ENCODE results near the gene POLR2B. TPM values are rescaled to one million over a fixed set of nuclear protein-coding genes. Genes with fewer than 3 reads are reported as not detected.

POLR2B gene
- total RNA-seq, 1 donor = 99.2 TPM

GRCh38 chr4:56979421-56980072 lies 851 bp downstream of the POLR2B start:
- H3K79me2 ChIP-seq (ENCODE audit: insufficient read depth, low read length) = peaks cover 85% of the 10 kb centered on the region
- peak overlapping the region; percentile 94 for H3K27ac ChIP-seq (ENCODE audit: low read depth, low read length)
- peaks cover 52% of the 10 kb centered on the region for H4K20me1 ChIP-seq (ENCODE audit: insufficient read depth, low read length)
- H3K36me3 ChIP-seq (ENCODE audit: insufficient read depth, low read length) = no peaks in the 10 kb centered on the region
- no peak for DNase-seq (ENCODE audit: insufficient read length, low spot score, missing footprints)
- TF ChIP-seq CTCF (IDR thresholded peaks at IDR 0.05; ENCODE audit: extremely low read depth, low read depth, low read length) = no peak
- H3K27me3 ChIP-seq (ENCODE audit: insufficient read depth, low read length) = no peaks in the 10 kb centered on the region
- peaks cover 17% of the 10 kb centered on the region for H3K4me1 ChIP-seq (ENCODE audit: insufficient read depth, low read length)
- H3K4me3 ChIP-seq (ENCODE audit: insufficient read depth, low read length) = peak overlapping the region; percentile 93
- H3K4me2 ChIP-seq (ENCODE audit: insufficient read depth, low read length) = peak overlapping the region; percentile 92
- no peaks in the 10 kb centered on the region for H3K9me3 ChIP-seq (ENCODE audit: low read depth, low read length)
- peak overlapping the region; percentile 36 for H2AFZ ChIP-seq (ENCODE audit: low read length)

- Histone ChIP-seq H3K36me3 (ENCODE audit: insufficient read depth, low read length) (peaks cover 9% of the 10 kb centered on the region), H3K79me2 (ENCODE audit: insufficient read depth, low read length) (peaks cover 85% of the 10 kb centered on the region), H3K4me3 (ENCODE audit: insufficient read depth, low read length) (no peak overlapping the region), H3K4me2 (ENCODE audit: insufficient read depth, low read length) (peak overlapping the region; percentile 92), H3K4me1 (ENCODE audit: insufficient read depth, low read length) (peaks cover 17% of the 10 kb centered on the region), H3K27ac (ENCODE audit: low read depth, low read length) (peak overlapping the region; percentile 66), H3K27me3 (ENCODE audit: insufficient read depth, low read length) (no peaks in the 10 kb centered on the region), H4K20me1 (ENCODE audit: insufficient read depth, low read length) (peaks cover 49% of the 10 kb centered on the region), H3K9me3 (ENCODE audit: low read depth, low read length) (no peaks in the 10 kb centered on the region), H2AFZ (ENCODE audit: low read length) (no peak overlapping the region)
- peak; percentile 80 for DNase-seq (ENCODE audit: insufficient read length, low spot score, missing footprints)
- TF ChIP-seq CTCF (IDR thresholded peaks at IDR 0.05; ENCODE audit: extremely low read depth, low read depth, low read length) = no peak
These were observed 3.1 kb downstream of the POLR2B start for GRCh38 chr4:56981795-56982201.

- H3K4me1 ChIP-seq (ENCODE audit: insufficient read depth, low read length) = peaks cover 3% of the 10 kb centered on the region
- peaks cover 41% of the 10 kb centered on the region for H3K36me3 ChIP-seq (ENCODE audit: insufficient read depth, low read length)
- H4K20me1 ChIP-seq (ENCODE audit: insufficient read depth, low read length) = peaks cover 46% of the 10 kb centered on the region
- H3K79me2 ChIP-seq (ENCODE audit: insufficient read depth, low read length) = peaks cover 96% of the 10 kb centered on the region
- no peak overlapping the region for H3K4me2 ChIP-seq (ENCODE audit: insufficient read depth, low read length)
- no peak overlapping the region for H3K27ac ChIP-seq (ENCODE audit: low read depth, low read length)
- no peak for TF ChIP-seq CTCF (IDR thresholded peaks at IDR 0.05; ENCODE audit: extremely low read depth, low read depth, low read length)
- no peak overlapping the region for H3K4me3 ChIP-seq (ENCODE audit: insufficient read depth, low read length)
- no peaks in the 10 kb centered on the region for H3K27me3 ChIP-seq (ENCODE audit: insufficient read depth, low read length)
- H3K9me3 ChIP-seq (ENCODE audit: low read depth, low read length) = no peaks in the 10 kb centered on the region
- peak; percentile 52 for DNase-seq (ENCODE audit: insufficient read length, low spot score, missing footprints)
- H2AFZ ChIP-seq (ENCODE audit: low read length) = no peak overlapping the region
These were observed 7.5 kb downstream of the POLR2B start for GRCh38 chr4:56986192-56986591.

- no peak overlapping the region for H2AFZ ChIP-seq (ENCODE audit: low read length)
- no peak overlapping the region for H3K27ac ChIP-seq (ENCODE audit: low read depth, low read length)
- H3K9me3 ChIP-seq (ENCODE audit: low read depth, low read length) = no peaks in the 10 kb centered on the region
- H3K4me1 ChIP-seq (ENCODE audit: insufficient read depth, low read length) = no peaks in the 10 kb centered on the region
- H3K79me2 ChIP-seq (ENCODE audit: insufficient read depth, low read length) = peaks cover 96% of the 10 kb centered on the region
- no peaks in the 10 kb centered on the region for H3K27me3 ChIP-seq (ENCODE audit: insufficient read depth, low read length)
- DNase-seq (ENCODE audit: insufficient read length, low spot score, missing footprints) = peak; percentile 48
- TF ChIP-seq CTCF (IDR thresholded peaks at IDR 0.05; ENCODE audit: extremely low read depth, low read depth, low read length) = no peak
- H3K4me2 ChIP-seq (ENCODE audit: insufficient read depth, low read length) = no peak overlapping the region
- peaks cover 40% of the 10 kb centered on the region for H4K20me1 ChIP-seq (ENCODE audit: insufficient read depth, low read length)
- H3K4me3 ChIP-seq (ENCODE audit: insufficient read depth, low read length) = no peak overlapping the region
- H3K36me3 ChIP-seq (ENCODE audit: insufficient read depth, low read length) = peaks cover 44% of the 10 kb centered on the region
These were observed 8.3 kb downstream of the POLR2B start for GRCh38 chr4:56986952-56987351.
